ENCODE results near the gene MAP1B.

DNA sequence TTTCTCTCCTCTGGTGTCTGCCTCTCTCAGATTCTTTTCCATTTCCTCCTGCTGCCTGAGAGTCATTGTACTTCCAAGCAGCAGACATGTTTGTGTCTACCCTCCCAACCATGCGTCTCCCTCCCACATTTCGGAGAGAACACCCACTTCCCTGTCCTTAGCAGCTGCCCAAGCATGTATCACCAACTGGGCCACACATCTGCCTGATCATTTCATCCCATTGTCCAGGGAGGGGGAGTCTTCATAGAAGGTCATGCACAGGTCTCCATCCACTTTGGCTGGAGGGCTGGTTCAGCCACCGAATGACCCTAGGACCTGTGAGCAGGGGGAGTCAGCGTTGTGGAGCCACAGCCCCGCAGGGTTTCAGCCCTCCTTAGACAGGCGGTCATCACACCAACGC is 75.4 kb downstream of the MAP1B start:
- TF ChIP-seq EZH2 (IDR thresholded peaks at IDR 0.05) (no peak), REST (IDR thresholded peaks at IDR 0.05; ENCODE audit: low read depth) (no peak), CBX3 (IDR thresholded peaks at IDR 0.05; ENCODE audit: low read depth) (no peak), ZNF274 (IDR thresholded peaks at IDR 0.05; ENCODE audit: low read depth, low read length) (no peak), SP1 (IDR thresholded peaks at IDR 0.05; ENCODE audit: low read depth) (no peak), ZBTB33 (IDR thresholded peaks at IDR 0.05; ENCODE audit: extremely low read depth, insufficient replicate concordance, low read length) (no peak), EZH2phosphoT487 (IDR thresholded peaks at IDR 0.05; ENCODE audit: borderline replicate concordance) (no peak), CEBPB (IDR thresholded peaks at IDR 0.05; ENCODE audit: low read depth) (no peak), POLR2A (IDR thresholded peaks at IDR 0.05; ENCODE audit: borderline replicate concordance, extremely low read depth, insufficient read depth, insufficient read length) (no peak), POLR2AphosphoS5 (IDR thresholded peaks at IDR 0.05; ENCODE audit: low read depth, low read length) (no peak), MAX (IDR thresholded peaks at IDR 0.05) (no peak), ELF1 (IDR thresholded peaks at IDR 0.05; ENCODE audit: borderline replicate concordance, low read depth) (no peak)
- TF ChIP-seq, protein P1, sequence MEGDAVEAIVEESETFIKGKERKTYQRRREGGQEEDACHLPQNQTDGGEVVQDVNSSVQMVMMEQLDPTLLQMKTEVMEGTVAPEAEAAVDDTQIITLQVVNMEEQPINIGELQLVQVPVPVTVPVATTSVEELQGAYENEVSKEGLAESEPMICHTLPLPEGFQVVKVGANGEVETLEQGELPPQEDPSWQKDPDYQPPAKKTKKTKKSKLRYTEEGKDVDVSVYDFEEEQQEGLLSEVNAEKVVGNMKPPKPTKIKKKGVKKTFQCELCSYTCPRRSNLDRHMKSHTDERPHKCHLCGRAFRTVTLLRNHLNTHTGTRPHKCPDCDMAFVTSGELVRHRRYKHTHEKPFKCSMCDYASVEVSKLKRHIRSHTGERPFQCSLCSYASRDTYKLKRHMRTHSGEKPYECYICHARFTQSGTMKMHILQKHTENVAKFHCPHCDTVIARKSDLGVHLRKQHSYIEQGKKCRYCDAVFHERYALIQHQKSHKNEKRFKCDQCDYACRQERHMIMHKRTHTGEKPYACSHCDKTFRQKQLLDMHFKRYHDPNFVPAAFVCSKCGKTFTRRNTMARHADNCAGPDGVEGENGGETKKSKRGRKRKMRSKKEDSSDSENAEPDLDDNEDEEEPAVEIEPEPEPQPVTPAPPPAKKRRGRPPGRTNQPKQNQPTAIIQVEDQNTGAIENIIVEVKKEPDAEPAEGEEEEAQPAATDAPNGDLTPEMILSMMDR (IDR thresholded peaks at IDR 0.05 in 2 of 3, conservative IDR thresholded peaks at IDR 0.05 in 1 of 3; ENCODE audit: borderline replicate concordance in 1 of 3, insufficient read depth in 1 of 3, low read depth in 2 of 3, low read length in 2 of 3), result no peak
